GM13976 (cell line): Measurements from ENCODE around the gene AGBL1.

Experiments used
- DNase-seq: peaks from one replicate; pipeline ENCODE4 v3.0.0; 2012; ENCODE audit warnings: low spot score
- in situ Hi-C: fragments of 300-500 bp; cut with MboI; formaldehyde crosslinking; loops from one replicate; pipeline ENCODE4 v1.12.0; 2022; ENCODE audit warnings: low sequenced_read_pairs, mixed read lengths, inconsistent platforms; ENCODE audit not compliant: unreplicated experiment
- TF ChIP-seq, protein P1 (sequence below): IDR thresholded peaks from 2 replicates; pipeline ENCODE4 v1.5.1; 2012; ENCODE audit warnings: borderline replicate concordance, mild to moderate bottlenecking; ENCODE audit not compliant: insufficient read depth; ENCODE audit errors: extremely low read depth, missing control alignments, control extremely low read depth

Gene AGBL1

DNA sequence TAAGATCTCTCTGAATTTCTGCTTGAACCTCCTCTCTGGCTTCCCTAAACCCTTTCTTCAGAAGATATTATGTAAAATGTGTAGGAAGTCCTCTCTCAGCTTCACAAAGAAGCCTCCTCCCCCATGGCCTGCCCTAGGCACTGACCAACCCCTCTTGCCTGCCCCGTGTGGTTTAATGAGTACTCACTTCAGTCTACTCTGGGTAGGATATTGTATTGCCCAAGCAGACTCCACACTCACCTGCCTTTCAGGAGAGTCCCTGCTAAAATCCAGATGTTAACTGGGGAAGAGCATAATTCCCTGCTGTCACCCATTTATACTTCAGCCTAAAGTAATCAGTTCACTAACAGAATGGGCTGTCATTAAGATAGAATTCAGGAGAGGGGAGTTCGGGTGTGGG, 2.6 kb upstream of the AGBL1 start:
- in situ Hi-C loops, result no loop called here
- DNase-seq, result no peak
- TF ChIP-seq, protein P1, sequence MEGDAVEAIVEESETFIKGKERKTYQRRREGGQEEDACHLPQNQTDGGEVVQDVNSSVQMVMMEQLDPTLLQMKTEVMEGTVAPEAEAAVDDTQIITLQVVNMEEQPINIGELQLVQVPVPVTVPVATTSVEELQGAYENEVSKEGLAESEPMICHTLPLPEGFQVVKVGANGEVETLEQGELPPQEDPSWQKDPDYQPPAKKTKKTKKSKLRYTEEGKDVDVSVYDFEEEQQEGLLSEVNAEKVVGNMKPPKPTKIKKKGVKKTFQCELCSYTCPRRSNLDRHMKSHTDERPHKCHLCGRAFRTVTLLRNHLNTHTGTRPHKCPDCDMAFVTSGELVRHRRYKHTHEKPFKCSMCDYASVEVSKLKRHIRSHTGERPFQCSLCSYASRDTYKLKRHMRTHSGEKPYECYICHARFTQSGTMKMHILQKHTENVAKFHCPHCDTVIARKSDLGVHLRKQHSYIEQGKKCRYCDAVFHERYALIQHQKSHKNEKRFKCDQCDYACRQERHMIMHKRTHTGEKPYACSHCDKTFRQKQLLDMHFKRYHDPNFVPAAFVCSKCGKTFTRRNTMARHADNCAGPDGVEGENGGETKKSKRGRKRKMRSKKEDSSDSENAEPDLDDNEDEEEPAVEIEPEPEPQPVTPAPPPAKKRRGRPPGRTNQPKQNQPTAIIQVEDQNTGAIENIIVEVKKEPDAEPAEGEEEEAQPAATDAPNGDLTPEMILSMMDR, result no peak

DNA sequence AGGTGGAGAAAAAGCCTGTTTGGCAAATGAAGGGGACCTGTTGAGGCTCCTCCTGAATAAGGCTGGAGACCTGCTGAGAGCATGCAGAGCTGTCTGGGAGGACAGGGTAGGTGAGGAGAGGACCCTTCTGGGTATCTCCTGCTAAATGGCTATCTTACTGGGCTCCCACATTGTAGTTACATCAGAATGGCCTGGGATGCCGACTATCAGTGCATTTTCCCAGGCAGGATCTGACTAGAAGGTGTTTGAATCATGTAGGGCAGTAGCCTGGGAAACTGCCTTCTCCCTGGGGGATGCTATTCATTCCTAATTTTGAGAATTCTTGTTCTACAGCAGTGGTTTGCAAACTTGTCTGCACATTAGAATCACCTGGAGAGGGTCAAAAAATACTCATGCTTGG, 631 bp downstream of the AGBL1 start:
- TF ChIP-seq, protein P1, result no peak
- DNase-seq, result no peak
- in situ Hi-C loops, result no loop called here

DNA sequence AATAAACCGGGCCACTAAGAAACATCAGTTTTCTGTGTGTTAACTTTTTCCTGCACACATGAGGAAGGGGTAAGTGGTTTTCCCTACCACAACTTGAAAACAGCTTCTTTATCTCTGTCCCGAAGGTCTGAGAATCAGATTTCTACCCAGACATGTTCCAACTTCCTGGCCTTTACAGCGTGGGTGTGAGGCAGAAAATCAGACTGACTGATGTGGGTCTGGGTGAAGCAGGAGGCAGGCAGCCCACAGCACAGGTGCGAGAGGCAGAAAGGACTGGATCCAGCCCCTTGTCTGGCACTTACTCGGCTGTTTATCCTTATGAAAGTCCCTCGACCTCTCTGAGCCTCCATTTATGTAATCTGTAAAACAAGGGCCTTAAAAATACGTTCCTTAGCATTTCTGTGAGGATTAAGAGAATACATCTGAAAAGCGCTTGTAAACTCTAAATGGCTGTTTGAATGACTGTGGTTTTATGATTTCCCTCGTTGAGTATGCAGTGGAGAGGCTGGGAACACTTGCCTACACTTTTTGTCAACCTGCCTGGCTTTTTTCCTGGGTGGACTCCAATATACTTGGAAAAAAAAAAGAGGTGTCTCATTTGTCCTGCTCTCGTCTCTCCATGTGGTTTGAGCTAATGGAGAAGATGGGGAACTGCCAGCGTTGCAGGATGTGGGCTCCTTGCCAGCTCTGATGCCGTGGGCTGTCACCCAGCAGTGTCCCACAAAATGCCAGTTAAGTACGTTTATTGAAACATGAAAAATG, 3.1 kb downstream of the AGBL1 start:
- no peak for DNase-seq
- TF ChIP-seq, protein P1, result no peak
- in situ Hi-C loops, result no loop called here

DNA sequence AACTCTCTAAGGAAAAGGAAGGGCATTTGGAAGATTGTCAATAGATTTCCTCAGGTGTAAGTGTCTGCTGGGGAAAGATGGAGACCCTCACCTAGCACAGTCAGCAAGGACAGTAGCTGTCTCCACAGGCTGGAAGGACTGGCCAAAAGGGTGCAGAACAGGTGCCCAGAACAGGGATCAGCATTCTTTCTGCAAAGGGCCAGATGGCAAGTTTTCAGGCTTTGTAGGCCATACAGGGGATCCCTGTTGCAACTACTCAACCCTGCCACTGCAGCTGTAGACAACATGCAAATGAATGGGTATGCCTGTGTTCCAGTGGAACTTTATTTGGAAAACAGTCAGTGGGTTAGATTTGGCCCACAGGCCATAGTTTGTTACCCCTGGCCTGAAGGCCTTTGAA, 8.1 kb downstream of the AGBL1 start:
- TF ChIP-seq, protein P1, result no peak
- no peak for DNase-seq

DNA sequence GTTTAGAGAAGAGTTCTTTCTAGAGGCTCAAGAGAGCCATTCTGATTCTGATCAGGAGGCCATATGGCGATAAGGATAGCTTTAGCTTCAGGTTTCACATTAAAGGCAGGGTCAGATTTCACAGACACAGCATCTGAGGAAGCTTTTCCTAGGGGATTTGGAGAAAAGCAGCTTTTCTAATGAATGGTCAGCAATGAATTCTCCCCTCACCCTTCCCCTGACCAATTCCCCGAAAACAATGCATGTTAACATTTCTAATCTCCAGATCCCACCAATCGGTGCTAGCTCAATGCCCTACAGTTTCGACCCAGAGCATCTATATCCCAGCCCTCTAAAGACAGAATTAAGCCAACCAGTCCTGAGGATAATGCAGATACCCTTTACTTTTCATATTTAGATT, 9.8 kb downstream of the AGBL1 start:
- TF ChIP-seq, protein P1, result no peak
- DNase-seq, result no peak
- in situ Hi-C loops, result no loop called here

More for the DNA sequence above, 8.1 kb downstream of the AGBL1 start:
- in situ Hi-C loops, result no loop called here

DNA sequence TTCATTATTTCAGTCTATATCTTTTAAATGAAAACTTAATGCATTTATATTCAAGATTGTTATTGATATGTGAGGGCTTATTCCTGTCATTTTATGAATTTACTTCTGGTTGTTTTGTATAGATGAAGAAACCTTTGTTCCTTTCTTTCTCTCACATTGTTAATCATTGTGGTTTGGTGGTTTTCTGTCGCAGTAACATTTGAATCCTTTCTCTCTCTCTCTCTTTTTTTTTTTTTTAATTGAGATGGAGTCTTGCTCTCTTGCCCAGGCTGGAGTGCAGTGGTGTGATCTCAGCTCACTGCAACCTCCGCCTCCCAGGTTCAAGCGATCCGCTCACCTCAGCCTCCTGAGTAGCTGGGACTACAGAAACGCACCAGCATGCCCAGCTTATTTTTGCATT, 22.1 kb downstream of the AGBL1 start:
- TF ChIP-seq, protein P1, result no peak
- in situ Hi-C loops, result no loop called here
- no peak for DNase-seq
